ENCODE data around the gene YARS1. TPM values are rescaled to one million over a fixed set of nuclear protein-coding genes. Genes with fewer than 3 reads are reported as not detected.

YARS1 gene
- total RNA-seq, 4 donors from 2014 or later = 36.6 to 67.7 (median 42.4) TPM

- TF ChIP-seq CTCF (IDR thresholded peaks at IDR 0.05; ENCODE audit: low read depth) = no peak
Measured at GRCh38 chr1:32813941-32814739, 3.0 kb downstream of the YARS1 start.

- no peak for TF ChIP-seq CTCF (IDR thresholded peaks at IDR 0.05; ENCODE audit: low read depth)
Measured at GRCh38 chr1:32811917-32812316, 5.2 kb downstream of the YARS1 start.

GRCh38 chr1:32811265-32811664 lies 5.9 kb downstream of the YARS1 start:
- no peak for TF ChIP-seq CTCF (IDR thresholded peaks at IDR 0.05; ENCODE audit: low read depth)

- TF ChIP-seq CTCF (IDR thresholded peaks at IDR 0.05; ENCODE audit: low read depth) = no peak
Measured at GRCh38 chr1:32810358-32810757, 6.8 kb downstream of the YARS1 start.

GRCh38 chr1:32808580-32808979 lies 8.6 kb downstream of the YARS1 start:
- TF ChIP-seq CTCF (IDR thresholded peaks at IDR 0.05; ENCODE audit: low read depth) = no peak

- no peak for TF ChIP-seq CTCF (IDR thresholded peaks at IDR 0.05; ENCODE audit: low read depth)
Measured at GRCh38 chr1:32806910-32807523, 10.1 kb downstream of the YARS1 start.

GRCh38 chr1:32806290-32806689 lies 10.9 kb downstream of the YARS1 start:
- no peak for TF ChIP-seq CTCF (IDR thresholded peaks at IDR 0.05; ENCODE audit: low read depth)

Data from subcutaneous adipose tissue (tissue), 4 donors.